Upper lobe of left lung (tissue), 4 donors: ENCODE measurements around the gene BAD.
A peak's percentile ranks its signal among the peaks of the same experiment; 100 is the strongest.

Experiments
- CTCF ChIP-seq, 6 experiments: fragments of 450-650 bp in 4 of 6; fragments of 200-600 bp in 2 of 6; sonication (generic) in 2 of 6; IDR thresholded peaks; one replicate each; pipeline ENCODE4 v1.5.1; 2016 to 2019; ENCODE audit warnings: antibody characterized with exemption in 6 of 6
- EP300 ChIP-seq, 4 donors: sonication (generic); formaldehyde crosslinking; IDR thresholded peaks; one replicate each; pipeline ENCODE4 v1.5.1; 2017; ENCODE audit warnings: antibody characterized with exemption in 4 of 4, control low read depth in 2 of 4
- POLR2A ChIP-seq, 4 donors: fragments of 450-650 bp; IDR thresholded peaks; one replicate each; pipeline ENCODE4 v1.5.1; 2016 to 2017; ENCODE audit warnings: antibody characterized with exemption in 4 of 4, mild to moderate bottlenecking in 2 of 4

- TF ChIP-seq EP300 (IDR thresholded peaks at IDR 0.05) (no peak), POLR2A (IDR thresholded peaks at IDR 0.05) (no peak), CTCF (IDR thresholded peaks at IDR 0.05) (peak; percentile 44 to 84 (median 75))
These were observed 47.3 kb upstream of the BAD start for GRCh38 chr11:64331569-64332371.
